ENCODE measurements around the gene LTO1. TPM values are rescaled to one million over a fixed set of nuclear protein-coding genes. Genes with fewer than 3 reads are reported as not detected.

Gene LTO1
- total RNA-seq, 4 donors from 2014 or later: 12.2 to 18.6 (median 14.1) TPM

DNA sequence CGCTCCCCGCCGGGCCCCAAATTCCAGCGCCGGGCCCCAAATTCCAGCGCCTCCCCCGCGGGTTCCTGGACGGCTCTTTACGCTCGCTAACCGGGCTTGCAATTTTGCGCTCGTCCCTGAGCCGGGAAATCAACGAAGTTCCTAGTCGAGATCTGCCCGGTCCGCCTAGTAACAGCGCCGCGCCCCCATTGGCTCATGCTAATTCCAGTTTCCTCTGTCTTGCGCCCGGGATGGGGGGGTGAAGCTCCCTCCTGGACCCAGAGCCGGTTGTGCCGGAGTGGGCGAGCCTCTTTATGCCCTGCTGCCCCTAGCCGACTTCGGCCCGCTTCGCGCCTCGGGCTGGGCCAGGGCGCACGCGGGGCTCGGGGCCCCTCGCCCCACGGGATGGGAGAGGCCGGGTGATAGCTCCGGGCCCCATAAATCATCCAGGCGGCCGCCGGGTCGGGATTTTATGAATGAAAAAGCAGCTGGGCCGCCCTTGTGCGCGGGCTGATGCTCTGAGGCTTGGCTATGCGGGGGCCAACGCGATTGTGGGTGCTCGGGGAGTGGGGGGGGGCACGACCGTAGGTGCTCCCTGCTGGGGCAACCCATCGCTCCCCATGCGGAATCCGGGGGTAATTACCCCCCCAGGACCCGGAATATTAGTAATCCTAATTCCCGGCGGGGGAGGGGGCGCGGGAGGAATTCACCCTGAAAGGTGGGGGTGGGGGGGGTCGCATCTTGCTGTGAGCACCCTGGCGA, 36.0 kb downstream of the LTO1 start:
- Histone ChIP-seq H3K4me3 (peak overlapping the region; percentile 52 to 61 (median 54)), H3K36me3 (peaks cover 0 to 8% (median 0%) of the 10 kb centered on the region in 4 donors), H3K27me3 (peaks cover 7 to 71% (median 17%) of the 10 kb centered on the region in 4 donors), H3K4me1 (peaks cover 56 to 80% (median 78%) of the 10 kb centered on the region in 4 donors), H3K27ac (replicated peaks in 1 of 4) (peak overlapping the region; percentile 24 to 80 (median 57)), H3K9me3 (no peaks in the 10 kb centered on the region)
- intact Hi-C loops (cut with DNase I): loop anchor here (5.0 to 10.0 kb wide), 2 partner anchors 142 to 194 kb away; no protein-coding TSS in a partner anchor
- peak; percentile 65 to 78 for TF ChIP-seq POLR2AphosphoS5 (IDR thresholded peaks at IDR 0.05)
- no peak for TF ChIP-seq POLR2A (IDR thresholded peaks at IDR 0.05; ENCODE audit: low read depth)
- WGBS: under 1% methylated on average over 23 of the region's 64 CpGs
- DNase-seq (ENCODE audit: extremely low spot score): peak; percentile 97

DNA sequence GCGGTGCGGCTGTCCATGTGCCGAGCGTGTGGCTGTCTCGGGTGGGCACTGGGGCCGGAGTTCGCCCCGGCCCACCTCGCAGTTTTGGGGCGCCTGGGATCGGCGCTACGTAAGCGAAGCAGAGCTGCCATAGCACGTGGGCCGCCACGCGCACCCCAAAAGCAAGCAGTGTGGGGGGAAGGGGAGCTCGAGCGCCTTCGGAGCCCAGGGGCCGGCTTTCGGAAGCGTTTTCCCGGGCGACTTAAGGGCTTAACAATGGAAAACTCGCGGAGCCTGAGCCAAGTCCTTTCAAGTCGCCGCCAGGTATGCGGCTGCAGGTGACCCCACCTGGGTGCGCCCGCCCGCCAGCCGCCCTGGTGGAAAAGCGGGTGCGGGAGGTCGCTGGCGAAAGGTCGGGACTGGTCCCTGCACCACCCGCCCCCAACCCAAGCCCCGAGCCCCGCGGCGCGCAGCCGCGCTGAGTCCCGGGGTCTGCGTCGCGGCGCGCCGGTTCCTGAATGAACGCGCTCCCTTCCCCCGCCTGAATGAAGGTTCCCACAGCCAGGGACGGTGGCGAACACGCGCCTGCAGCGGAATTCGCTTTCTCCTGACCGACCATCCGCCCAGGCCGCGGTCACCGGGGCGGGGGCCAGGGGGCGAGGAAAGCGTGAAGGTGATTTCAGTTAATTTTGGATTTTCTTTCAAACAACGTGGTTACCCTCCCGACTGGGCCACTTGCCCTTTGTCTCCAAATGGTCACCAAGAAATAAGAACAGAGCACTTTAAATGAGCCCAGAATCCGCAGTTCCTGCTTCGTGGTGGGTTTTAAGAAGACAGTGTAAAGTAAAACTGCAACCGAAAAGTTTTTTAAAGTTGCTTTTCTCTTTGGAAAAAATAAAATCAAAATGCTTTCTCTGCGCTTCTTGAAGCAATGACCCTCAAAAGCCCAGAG, 36.9 kb downstream of the LTO1 start:
- H3K4me1 ChIP-seq: peaks cover 48 to 71% (median 69%) of the 10 kb centered on the region in 4 donors
- H3K27me3 ChIP-seq: peaks cover 7 to 76% (median 17%) of the 10 kb centered on the region in 4 donors
- H3K4me3 ChIP-seq: peak overlapping the region; percentile 52 to 61 (median 54)

DNA sequence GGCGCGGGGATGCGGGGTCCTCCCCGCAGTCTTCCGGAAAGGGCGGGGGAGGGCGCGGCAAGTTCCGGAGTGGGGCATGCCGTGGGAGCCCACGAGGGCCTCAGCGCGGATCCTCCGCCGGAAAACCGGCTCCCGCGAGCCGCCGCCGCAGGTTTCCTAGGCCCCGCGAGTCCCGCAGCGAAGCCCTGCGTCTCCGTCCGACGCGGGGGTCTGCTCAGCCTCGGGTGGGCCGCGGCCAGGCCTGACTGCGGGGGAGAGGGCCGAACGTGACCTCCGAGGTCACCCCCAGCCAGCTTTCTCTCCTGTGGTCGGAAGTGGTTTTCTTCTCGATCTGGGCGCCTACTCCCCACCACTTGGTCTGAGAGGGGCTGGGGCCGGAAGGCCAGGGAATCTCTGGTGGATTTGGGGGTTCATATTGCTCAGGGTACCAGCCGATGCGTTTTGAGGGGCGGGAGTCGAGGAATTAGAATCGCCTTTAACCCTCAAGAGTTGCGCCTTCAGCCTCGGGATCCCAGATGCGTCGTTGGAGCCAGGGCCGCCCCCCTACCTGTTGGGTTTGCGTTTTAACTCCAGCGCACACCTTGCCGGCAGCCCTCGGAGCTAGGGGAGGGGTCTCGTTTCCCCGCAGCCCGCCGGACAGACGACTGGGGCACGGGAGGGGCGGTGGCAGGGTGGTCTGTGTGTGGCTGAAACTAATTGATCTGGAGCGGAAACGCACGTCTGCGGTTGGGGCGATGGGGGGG, 37.8 kb downstream of the LTO1 start:
- Histone ChIP-seq H3K27ac (replicated peaks in 1 of 4) (peak overlapping the region; percentile 48 to 60 (median 49)), H3K4me3 (peak overlapping the region; percentile 52 to 61 (median 54)), H3K27me3 (peaks cover 7 to 76% (median 17%) of the 10 kb centered on the region in 4 donors), H3K36me3 (no peaks in the 10 kb centered on the region), H3K4me1 (peaks cover 48 to 67% (median 65%) of the 10 kb centered on the region in 4 donors), H3K9me3 (no peaks in the 10 kb centered on the region)
- DNase-seq (ENCODE audit: extremely low spot score): no peak
- TF ChIP-seq POLR2A (IDR thresholded peaks at IDR 0.05; ENCODE audit: low read depth) (no peak), POLR2AphosphoS5 (IDR thresholded peaks at IDR 0.05) (no peak), EP300 (IDR thresholded peaks at IDR 0.05) (no peak)
- TF ChIP-seq, protein P1, sequence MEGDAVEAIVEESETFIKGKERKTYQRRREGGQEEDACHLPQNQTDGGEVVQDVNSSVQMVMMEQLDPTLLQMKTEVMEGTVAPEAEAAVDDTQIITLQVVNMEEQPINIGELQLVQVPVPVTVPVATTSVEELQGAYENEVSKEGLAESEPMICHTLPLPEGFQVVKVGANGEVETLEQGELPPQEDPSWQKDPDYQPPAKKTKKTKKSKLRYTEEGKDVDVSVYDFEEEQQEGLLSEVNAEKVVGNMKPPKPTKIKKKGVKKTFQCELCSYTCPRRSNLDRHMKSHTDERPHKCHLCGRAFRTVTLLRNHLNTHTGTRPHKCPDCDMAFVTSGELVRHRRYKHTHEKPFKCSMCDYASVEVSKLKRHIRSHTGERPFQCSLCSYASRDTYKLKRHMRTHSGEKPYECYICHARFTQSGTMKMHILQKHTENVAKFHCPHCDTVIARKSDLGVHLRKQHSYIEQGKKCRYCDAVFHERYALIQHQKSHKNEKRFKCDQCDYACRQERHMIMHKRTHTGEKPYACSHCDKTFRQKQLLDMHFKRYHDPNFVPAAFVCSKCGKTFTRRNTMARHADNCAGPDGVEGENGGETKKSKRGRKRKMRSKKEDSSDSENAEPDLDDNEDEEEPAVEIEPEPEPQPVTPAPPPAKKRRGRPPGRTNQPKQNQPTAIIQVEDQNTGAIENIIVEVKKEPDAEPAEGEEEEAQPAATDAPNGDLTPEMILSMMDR (IDR thresholded peaks at IDR 0.05): no peak
- 8% methylated on average over 19 of the region's 67 CpGs for WGBS
- intact Hi-C loops (cut with DNase I): loop anchor here (5.0 to 10.0 kb wide), 2 partner anchors 140 to 193 kb away; no protein-coding TSS in a partner anchor

More for the DNA sequence above, 36.9 kb downstream of the LTO1 start:
- no peak for TF ChIP-seq POLR2AphosphoS5 (IDR thresholded peaks at IDR 0.05)
- TF ChIP-seq EP300 (IDR thresholded peaks at IDR 0.05): no peak
- no peak for TF ChIP-seq POLR2A (IDR thresholded peaks at IDR 0.05; ENCODE audit: low read depth)
- TF ChIP-seq, protein P1 (IDR thresholded peaks at IDR 0.05): no peak
- H3K36me3 ChIP-seq: no peaks in the 10 kb centered on the region
- peak overlapping the region; percentile 24 to 80 (median 41) for H3K27ac ChIP-seq (replicated peaks in 1 of 4)
- H3K9me3 ChIP-seq: no peaks in the 10 kb centered on the region
- 2% methylated on average over 30 of the region's 78 CpGs for WGBS
- intact Hi-C loops (cut with DNase I): loop anchor here (5.0 to 10.0 kb wide), 2 partner anchors 141 to 193 kb away; no protein-coding TSS in a partner anchor
- no peak for DNase-seq (ENCODE audit: extremely low spot score)

DNA sequence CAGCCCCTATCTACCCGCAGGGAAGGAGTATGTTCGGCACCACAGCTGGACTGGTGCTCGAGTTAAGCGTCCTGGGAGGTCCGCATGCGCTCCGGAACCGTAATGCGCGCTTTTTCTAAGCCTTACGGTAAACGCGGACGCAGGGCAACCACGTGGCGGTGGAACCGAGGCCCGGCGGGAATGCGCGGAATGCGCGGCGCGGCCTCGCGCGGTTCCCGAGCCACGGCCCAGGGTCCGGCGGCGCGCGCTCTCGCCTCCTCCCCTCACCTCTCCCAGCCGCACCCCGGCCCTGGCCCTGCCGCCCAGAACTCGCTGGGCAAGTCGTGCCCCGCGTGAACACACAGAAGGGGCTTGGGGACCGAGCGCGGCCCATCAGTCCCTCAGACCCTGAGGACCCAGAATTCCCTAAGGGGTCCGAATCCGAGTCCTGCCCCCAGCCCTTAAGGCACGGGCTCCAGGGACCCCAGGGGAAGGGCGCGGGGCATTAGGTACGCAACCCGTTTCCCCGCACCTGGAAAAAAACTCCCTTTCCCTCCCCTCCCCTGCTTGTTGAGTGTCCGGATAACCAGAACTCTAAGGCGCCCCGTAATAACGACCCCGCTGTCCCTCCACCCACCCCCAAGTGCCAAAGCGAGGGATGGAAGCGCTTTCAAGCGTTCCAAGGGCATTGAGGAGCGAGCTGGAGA, 38.5 kb downstream of the LTO1 start:
- Histone ChIP-seq H3K9me3 (no peaks in the 10 kb centered on the region), H3K4me3 (peak overlapping the region; percentile 52 to 61 (median 54)), H3K27me3 (peaks cover 7 to 71% (median 17%) of the 10 kb centered on the region in 4 donors), H3K4me1 (peaks cover 48 to 61% (median 60%) of the 10 kb centered on the region in 4 donors), H3K27ac (replicated peaks in 1 of 4) (peak overlapping the region; percentile 48 to 60 (median 49)), H3K36me3 (no peaks in the 10 kb centered on the region)
- DNase-seq (ENCODE audit: extremely low spot score): no peak
- 10% methylated on average over 2 of the region's 63 CpGs for WGBS
- intact Hi-C loops (cut with DNase I): loop anchor here (5.0 to 10.0 kb wide), 2 partner anchors 139 to 192 kb away; no protein-coding TSS in a partner anchor
- TF ChIP-seq POLR2A (IDR thresholded peaks at IDR 0.05; ENCODE audit: low read depth) (no peak), EP300 (IDR thresholded peaks at IDR 0.05) (no peak), POLR2AphosphoS5 (IDR thresholded peaks at IDR 0.05) (peak; percentile 69 to 88)
- TF ChIP-seq, protein P1 (IDR thresholded peaks at IDR 0.05): no peak
